ENCODE results near the gene PDILT.
A peak's percentile ranks its signal among the peaks of the same experiment; 100 is the strongest.
"Not testable (repeated sequence)": the region's sequence is repeated elsewhere in the genome, so short reads cannot be mapped to it uniquely, and the experiment has no call there.

Gene PDILT

GRCh38 chr16:20404637-20405036 is at the start of gene PDILT:
TSS of gene PDILT (minus strand) at chr16:20404737. CDS start at chr16:20399300, 5,437 bp downstream.
- DNase-seq: no peak

- not testable (repeated sequence) for DNase-seq
Measured at GRCh38 chr16:20453633-20454032, 49.1 kb upstream of the PDILT start.

GRCh38 chr16:20451364-20451763 is 46.8 kb upstream of the PDILT start, which contains the start of gene ACSM2A:
TSS of gene ACSM2A (plus strand) at chr16:20451521. CDS start at chr16:20460115, 8,594 bp downstream.
- DNase-seq: not testable (repeated sequence)

GRCh38 chr16:20446652-20447393 is 42.3 kb upstream of the PDILT start:
- not testable (repeated sequence) for DNase-seq

- not testable (repeated sequence) for DNase-seq
Measured at GRCh38 chr16:20441859-20442258, 37.3 kb upstream of the PDILT start.

- DNase-seq: peak; percentile 43
Measured at GRCh38 chr16:20441191-20441590, 36.7 kb upstream of the PDILT start.

- peak; percentile 64 for DNase-seq
Measured at GRCh38 chr16:20440731-20441130, 36.2 kb upstream of the PDILT start.

- not testable (repeated sequence) for DNase-seq
Measured at GRCh38 chr16:20439820-20440231, 35.3 kb upstream of the PDILT start.

GRCh38 chr16:20438950-20439349 is 34.4 kb upstream of the PDILT start:
- not testable (repeated sequence) for DNase-seq

GRCh38 chr16:20430948-20431347 is 26.4 kb upstream of the PDILT start:
- no peak for DNase-seq

GRCh38 chr16:20430480-20430879 is 25.9 kb upstream of the PDILT start:
- not testable (repeated sequence) for DNase-seq

- DNase-seq: not testable (repeated sequence)
Measured at GRCh38 chr16:20429499-20429898, 25.0 kb upstream of the PDILT start.

- peak; percentile 45 for DNase-seq
Measured at GRCh38 chr16:20427401-20427797, 22.9 kb upstream of the PDILT start.

- no peak for DNase-seq
Measured at GRCh38 chr16:20424129-20424866, 19.8 kb upstream of the PDILT start.

- DNase-seq: not testable (repeated sequence)
Measured at GRCh38 chr16:20423772-20424128, 19.2 kb upstream of the PDILT start.

GRCh38 chr16:20421748-20422147 is 17.2 kb upstream of the PDILT start:
- not testable (repeated sequence) for DNase-seq

GRCh38 chr16:20419093-20419492 is 14.6 kb upstream of the PDILT start:
- DNase-seq: not testable (repeated sequence)

GRCh38 chr16:20415541-20415940 is 11.0 kb upstream of the PDILT start:
- DNase-seq: peak; percentile 69

- DNase-seq: no peak
Measured at GRCh38 chr16:20411055-20411454, 6.5 kb upstream of the PDILT start.

GRCh38 chr16:20410121-20410723 is 5.7 kb upstream of the PDILT start:
- DNase-seq: no peak

GRCh38 chr16:20409398-20410120 is 5.0 kb upstream of the PDILT start, which contains the start of gene ACSM5:
TSS of gene ACSM5 (plus strand) at chr16:20409534. CDS start at chr16:20411485, 1,951 bp downstream.
- peak; percentile 63 for DNase-seq

- DNase-seq: no peak
Measured at GRCh38 chr16:20402651-20403050, 1.9 kb downstream of the PDILT start.
